HG03575 (cell line): ENCODE data around the gene NAV3.

ENCODE experiments used
- ATAC-seq: cut with Tn5 transposase; IDR thresholded peaks from one replicate; pipeline ENCODE4 v1.9.1; 2021; ENCODE audit not compliant: unreplicated experiment, insufficient number of reproducible peaks, low FRiP score; ENCODE audit errors: extremely low read depth

NAV3 gene

DNA sequence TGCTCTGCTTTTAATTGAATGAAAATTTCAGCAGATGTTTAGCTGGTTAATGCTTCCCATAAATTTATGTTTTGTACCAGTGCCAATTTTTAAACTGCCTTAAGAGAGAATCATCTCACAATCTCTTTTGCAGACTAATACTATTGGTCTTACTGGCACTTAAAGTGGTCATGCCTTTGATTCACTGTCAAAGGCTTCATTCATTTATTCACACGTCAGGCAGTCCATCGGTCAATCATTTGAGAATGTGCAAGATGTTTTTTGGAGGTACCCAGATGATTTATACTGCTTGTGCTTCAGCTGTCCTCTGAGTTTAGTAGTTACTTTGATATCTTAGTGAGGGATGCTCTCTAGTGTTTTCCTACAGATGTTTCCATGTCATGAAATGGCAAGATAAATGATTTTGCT, 83.4 kb downstream of the NAV3 start:
- no peak for ATAC-seq

DNA sequence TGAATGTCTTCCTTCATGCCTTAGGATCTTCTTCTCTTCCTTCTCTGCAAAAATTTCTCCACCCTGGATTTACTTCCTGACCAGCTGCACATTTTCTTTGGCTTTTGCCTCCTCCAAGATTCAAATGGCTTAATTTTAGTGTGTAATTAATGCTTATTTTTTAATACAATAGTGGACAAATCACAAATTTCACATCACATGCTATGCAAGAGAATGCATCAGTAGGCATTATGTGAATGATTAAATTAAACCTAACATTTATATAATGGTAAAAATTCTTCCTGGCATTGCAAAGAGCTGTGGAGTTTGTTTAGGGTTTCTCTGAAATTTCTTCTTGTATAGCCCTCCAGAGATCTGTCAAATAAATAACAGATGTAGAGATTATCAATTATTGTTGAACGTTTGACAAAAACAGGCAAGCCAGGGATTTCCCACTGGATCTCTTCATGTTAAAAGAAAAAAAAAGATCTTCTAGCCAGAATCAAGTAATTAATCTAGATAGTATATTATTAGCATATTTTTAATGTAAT, 84.4 kb downstream of the NAV3 start:
- ATAC-seq, result no peak

DNA sequence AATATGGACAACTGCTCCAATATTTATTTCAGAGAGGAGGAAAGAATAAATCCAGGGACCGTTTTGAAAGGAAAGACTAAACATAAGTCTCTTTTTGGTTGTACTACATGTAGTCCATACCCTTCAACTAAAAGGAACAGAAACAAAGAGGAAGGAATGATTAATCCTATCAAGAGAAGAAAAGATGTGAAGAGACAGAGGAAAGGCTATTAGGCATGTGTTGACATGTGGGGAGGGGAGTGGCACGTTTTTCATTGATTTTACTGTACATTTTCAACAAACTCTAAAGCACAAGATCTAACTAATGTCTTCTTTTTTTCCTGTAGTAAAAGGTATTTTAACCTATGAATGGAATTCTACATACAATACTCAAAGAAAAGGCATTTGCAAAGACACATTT, 85.6 kb downstream of the NAV3 start:
- no peak for ATAC-seq

DNA sequence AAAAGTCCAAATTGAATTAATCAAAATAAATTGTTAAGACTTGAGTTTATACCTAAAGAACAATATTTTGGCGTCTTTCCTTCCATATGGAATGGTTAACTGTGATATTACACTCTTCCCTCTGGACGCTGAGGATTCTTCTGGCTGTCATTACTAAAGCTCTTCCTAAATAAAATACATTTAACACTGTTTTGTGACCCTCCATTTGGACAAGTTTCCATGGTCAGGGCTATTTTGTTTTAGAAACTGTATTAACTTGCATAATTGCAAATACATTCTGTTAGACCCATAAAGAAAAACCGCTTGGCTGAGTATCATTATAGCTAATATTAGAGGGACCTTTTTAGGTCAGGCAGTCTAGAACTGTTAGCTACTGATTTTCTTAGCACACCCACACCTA, 87.4 kb downstream of the NAV3 start:
- no peak for ATAC-seq

DNA sequence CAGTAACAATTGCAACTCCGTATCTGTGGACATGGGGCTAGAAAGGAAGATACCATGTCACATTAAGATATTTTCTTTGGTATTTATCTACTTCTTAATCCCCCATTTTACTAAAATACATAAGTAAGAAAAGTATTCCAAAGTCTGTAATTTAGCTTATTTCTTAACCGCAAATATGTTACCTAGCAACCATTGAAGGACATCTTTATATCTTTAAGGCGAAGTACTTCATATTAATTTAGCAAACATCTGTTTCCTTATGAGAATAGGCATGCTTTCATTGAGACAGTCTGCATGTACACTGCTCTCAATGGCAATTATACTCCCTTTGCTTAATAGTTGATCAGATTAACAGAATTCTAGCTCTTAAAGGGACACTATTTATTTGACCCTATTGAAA, 88.8 kb downstream of the NAV3 start:
- no peak for ATAC-seq

DNA sequence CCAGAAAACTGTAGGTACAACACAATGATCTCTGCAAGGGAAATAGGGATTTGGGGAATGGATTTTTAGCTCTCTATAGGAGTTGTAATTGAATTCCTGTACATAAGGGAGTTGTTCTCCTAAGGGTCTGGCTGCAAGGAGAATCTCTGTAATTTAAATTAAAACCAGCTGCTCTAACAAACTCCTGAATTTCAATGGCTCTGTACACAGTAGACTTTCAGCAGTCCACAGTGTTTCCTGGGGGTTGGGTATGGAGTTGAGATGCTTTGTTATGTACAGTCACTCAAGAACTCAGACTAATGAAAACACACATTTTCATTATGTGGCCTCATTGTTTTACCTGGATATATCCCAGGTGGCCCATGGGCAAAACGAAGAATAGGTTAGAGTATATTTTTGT, 93.2 kb downstream of the NAV3 start:
- no peak for ATAC-seq

DNA sequence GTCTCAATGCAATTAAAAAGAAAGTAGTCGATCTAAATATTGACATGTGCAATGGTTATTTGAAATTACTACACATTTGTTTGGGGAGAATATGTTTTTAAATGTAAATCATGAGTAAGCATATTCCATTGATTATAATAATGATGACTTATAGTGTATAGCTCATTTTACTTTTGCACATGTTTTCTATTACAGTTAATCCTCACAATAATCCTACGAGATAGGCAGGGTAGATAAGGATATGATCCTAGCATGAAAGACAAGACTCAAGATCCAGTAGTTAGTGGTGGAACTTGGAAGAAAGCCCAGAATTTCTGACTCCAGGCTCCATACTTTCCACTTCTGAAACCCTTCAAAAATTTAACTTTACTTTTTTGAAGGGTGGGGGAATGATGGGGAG, 94.0 kb downstream of the NAV3 start:
- no peak for ATAC-seq

DNA sequence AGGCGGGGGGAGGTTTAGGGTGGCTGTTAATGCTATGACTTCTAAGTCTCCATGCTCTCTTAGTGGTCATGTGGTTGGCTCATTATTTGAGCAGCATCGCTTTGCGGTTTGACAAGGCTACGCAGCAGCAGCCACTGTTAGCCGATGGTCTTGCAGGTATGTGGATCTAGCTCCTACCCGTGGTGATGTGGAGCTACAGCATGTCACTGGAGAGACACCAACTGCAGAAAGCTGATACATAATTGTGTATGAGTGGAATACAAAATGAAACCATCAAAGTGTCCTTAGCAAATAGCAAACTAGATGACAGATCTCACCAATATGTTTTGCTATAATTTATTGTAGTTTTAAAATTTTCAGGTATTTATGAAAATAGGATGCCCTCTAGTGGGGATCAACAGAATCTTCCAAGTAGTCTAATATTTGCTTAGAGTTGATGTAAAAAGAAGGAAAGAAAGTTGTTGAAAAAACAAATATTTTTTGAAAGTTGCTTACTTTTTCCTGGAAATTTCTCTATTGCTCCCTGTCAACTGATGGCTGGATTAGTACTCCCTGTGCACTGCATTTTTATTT, 94.9 kb downstream of the NAV3 start:
- ATAC-seq, result peak; percentile 99

DNA sequence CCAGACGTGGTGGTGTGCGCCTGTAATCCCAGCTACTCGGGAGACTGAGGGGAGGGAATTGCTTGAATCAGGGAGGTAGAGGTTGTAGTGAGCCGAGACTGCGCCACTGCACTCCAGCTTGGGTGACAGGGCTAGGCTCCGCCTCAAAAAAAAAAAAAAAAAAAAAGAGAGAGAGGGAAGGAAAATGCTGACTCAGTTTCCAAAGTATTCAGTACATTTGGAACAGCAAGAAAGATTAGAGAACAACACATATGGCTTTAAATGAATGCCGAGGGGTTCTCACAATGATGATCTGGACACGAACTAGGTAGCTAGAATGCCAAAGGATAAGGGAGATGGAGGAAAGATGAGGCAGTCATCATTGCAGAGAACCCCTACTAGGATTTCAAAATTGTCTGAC, 97.4 kb downstream of the NAV3 start:
- no peak for ATAC-seq

DNA sequence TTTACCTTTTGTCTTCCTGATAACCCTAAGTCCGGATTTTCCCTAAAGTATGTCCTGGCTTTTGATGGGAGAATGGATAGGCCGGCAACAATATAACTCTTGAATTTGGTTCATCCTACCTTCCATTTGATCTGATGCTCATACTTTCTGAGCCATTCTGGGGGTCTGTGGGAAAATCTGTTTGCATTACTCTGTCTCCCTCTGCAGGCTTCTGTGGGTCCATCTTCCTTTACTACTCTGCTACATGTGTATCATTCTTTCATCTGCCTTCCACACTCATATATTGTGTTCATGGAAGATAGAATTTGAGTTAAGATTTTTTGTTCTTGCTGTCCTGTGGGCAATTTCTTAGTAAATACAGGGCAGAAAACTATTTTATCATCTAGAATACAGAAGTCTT, 101.5 kb downstream of the NAV3 start:
- ATAC-seq, result no peak

DNA sequence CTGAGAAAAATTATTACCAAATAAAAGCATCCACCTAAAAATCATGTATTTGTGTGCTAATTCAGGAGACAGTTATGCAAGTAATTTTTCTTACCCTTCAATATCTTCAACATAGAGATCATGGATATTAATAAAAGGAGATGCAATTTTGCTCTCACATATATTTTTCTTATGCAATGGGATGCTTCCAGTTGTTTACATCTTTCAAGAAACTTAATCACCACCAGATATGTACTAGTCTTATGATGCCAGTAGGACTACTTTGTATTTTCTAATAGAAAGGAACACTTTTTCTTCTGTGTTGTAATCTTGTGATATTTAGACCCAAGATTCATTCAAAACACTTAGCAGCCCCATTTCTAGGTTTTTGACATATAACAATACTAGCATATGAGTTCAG, 107.6 kb downstream of the NAV3 start:
- no peak for ATAC-seq

DNA sequence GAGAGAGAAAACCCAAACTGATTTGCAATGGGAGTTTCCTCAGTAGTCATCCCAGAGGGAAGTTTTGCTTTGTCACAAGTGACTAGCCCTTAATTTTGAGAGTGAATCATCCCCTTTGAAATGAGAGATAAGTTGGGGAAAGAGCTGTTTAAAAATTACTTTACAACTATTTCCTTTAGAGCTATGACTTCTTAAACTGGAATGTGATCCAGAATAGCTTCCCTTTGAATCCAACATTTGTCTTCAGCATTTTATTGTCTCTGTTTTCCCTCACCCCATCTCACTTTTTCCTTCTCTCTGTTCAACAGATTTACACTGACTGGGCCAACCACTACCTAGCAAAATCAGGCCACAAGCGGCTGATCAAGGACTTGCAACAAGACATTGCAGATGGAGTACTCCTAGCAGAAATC, 109.3 kb downstream of the NAV3 start:
- no peak for ATAC-seq

DNA sequence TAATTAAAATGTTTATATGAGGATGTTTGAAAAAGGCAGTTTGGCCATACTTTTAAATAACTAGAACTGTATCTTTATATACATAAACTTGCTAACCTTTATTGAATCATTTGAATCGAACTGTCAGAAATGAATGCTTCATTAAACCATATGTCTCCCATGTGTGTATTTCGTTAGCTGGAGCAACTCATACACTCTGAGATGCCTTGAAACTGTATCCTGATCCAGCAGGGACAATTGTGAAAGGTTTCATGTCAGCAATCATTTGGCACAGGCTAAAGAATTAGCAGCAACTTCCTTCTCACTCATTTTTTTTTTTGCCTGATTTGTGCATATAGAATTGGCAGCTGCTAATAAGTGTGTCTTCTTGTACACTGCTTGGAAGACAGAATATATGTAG, 109.9 kb downstream of the NAV3 start:
- no peak for ATAC-seq

DNA sequence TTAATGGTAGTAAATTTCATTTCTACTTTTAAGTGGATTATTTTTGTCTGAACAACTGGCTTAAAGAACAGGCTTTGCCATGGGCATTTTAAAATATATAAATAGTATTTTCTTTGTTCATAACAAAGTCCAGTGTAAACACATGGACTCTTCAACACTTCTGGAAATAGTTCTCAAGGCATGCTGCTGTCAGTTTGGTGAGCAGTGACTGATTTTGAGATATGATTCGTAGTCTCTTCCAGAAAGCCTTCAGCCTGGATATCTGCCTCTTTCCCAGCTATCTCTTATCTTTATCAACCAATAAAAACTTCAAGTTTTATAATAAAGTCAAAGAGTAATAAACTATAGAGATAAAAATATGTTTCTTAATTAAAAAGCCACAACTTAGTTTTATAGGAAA, 110.7 kb downstream of the NAV3 start:
- ATAC-seq, result no peak

DNA sequence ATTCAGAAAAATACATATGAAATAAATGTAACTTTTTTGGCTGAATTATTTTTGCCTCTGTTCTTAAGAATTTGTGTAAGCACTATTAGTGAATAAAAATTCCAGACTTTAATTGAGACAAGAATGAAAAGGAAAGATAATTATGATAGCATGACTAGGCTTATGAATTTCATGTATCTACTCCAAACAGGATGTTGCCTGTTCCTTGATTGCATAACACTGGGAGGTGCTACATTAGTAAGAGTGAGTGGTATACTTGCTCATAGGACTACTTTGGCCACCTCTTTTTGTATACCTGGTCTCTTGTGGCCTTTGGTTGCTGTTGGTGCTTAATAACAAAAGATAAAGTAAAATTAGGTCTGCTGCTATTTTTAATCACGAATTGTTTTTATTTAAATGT, 112.8 kb downstream of the NAV3 start:
- ATAC-seq, result no peak

DNA sequence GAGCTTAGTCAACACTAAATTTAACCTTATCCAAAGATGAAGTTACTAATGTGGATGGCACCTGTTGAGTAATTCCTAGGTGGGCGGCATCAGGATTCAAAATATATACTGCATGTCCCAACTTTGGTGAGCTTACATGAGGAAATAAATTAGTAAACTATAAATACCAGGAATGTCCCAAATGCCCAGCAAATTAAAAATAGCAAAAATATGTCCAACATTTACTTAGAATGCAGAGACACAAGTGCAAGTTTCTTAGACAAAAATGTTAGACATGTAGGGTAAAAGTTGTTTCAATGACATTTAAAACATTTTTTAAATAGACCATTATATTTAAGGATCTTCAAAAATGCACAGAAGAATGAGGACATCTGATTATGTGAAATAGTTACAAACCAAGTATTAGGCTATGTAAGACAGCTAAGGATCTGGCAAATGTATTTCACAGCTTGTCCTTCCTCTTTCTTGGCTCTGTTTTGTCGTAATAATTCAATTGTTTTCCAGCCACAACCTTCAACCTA, 115.9 kb downstream of the NAV3 start:
- no peak for ATAC-seq

DNA sequence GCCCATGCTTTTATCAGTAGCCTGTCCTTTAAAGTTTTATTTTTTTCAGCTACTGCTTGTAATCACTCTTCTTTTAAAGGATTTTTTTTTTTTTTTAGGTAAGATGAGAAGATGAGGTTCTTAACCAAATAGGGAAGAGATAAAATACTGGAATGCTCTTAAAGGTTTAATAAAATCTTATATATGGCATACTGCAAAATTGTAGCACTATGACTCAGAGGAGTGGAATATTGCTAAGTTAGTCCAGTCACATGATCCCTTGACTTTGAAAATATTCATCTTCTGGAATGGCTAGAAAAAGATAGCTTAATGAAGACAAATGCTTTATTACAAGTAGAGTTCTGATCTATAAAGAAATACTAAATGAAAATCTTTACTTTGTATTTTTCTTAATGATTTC, 116.6 kb downstream of the NAV3 start:
- ATAC-seq, result no peak

DNA sequence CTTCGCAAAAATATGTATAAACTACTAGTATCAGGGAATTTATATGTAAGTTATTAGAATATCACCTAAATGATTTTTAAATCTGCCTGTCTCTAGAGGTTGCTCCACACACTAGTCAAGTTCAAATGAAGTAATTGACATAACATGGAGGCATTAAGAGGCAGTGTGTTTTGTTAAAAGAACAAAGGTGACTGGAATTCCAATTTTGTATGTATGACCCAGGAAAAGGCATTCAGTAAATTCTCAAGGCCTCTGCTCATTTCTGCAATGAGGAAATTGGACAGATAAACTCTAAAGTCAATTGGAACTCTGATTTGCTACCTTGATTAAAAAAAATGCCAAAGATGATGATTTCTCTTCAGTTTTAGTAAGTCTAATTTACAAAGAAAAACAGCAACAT, 117.1 kb downstream of the NAV3 start:
- ATAC-seq, result no peak

DNA sequence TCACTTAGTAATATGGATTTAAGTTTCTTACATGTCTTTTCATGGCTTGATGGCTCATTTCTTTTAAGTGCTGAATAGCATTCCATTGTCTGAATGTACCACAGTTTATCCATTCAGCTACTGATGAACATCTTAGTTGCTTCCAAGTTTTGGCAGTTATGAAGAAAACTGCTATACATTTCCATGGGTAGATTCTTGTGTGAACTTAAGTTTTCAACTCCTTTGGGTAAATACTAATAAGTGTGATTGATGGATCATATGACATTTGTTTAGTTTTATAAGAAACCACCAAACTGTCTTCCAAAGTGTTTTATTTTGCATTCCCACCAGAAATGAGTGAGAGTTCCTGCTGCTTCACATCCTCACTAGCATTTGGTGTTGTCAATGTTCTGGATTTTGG, 119.2 kb downstream of the NAV3 start:
- no peak for ATAC-seq

DNA sequence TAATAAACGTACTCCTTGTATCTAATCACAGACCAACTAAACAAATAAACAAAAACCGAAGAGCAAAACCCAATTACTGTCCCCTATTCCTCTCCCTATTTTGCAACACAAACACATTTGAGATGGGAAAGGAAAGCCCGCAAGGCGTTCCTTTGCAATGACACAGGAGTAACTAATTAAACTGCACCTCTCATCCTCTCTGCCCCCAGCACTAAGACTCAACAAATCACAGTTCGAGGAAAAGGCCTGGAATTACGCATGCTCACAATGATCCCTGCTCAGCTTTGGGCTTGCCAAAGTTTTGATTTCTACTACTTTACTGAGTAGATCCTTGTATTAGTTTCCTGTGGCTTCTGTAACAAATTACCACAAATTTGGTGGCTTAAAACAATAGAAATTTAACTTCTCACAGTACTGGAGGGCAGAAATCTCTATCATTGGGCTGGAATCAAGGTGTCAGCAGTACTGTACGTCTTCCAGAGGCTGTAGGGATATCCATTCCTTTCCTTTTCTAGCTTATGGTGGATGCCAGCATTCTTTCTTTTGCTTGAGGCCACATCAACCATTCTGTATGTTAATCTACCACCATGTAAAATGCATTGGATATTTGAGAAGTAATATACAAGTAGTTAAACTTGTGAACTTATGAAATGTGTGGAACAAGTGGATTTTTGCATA, 123.0 kb downstream of the NAV3 start:
- no peak for ATAC-seq

DNA sequence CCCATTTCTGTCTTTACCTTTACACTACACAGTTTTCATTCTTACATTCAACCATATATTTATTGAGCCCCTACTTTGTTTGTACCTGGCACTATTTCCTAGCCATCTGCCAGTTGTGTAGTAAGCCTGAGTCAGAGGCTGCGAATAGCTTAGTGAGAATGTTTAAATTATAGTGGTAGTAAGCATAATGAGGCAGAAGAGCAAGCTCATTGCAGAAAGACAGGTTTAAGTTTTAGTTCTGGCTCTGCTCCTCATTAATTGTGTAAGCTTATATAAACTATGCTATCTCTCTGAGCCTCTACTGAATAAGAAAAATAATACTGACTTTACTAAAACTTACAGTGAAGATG, 123.5 kb downstream of the NAV3 start:
- ATAC-seq, result no peak
